Choroid plexus epithelial cell (primary cell): ENCODE results near the gene SURF6.
"Not testable (repeated sequence)": the region's sequence is repeated elsewhere in the genome, so short reads cannot be mapped to it uniquely, and the experiment has no call there.

Source experiments
- DNase-seq: peaks from one replicate; pipeline ENCODE4 v3.0.0-alpha.2; 2010; ENCODE audit warnings: low read depth
- H3K4me3 ChIP-seq: 2 replicates; pipeline ENCODE4 v1.5.1; 2011; ENCODE audit warnings: low read depth, mild to moderate bottlenecking, control low read depth, low read length, moderate library complexity
- CTCF ChIP-seq: conservative IDR thresholded peaks from 2 replicates; pipeline ENCODE4 v1.5.1; 2011; ENCODE audit warnings: low read depth, mild to moderate bottlenecking, control low read depth, inconsistent platforms, low read length, moderate library complexity

The SURF6 gene

GRCh38 chr9:133323991-133324703 is 11.8 kb downstream of the SURF6 start:
- TF ChIP-seq CTCF, result no peak
- DNase-seq, result no peak
- H3K4me3 ChIP-seq, result no peak overlapping the region

GRCh38 chr9:133323211-133323610 is 12.8 kb downstream of the SURF6 start:
- H3K4me3 ChIP-seq, result no peak overlapping the region
- TF ChIP-seq CTCF, result no peak
- DNase-seq, result no peak

- no peak for DNase-seq
- H3K4me3 ChIP-seq, result no peak overlapping the region
- no peak for TF ChIP-seq CTCF
Measured at GRCh38 chr9:133322701-133323100, 13.3 kb downstream of the SURF6 start.

GRCh38 chr9:133321411-133321935 is 14.5 kb downstream of the SURF6 start:
- H3K4me3 ChIP-seq, result no peak overlapping the region
- DNase-seq, result no peak
- TF ChIP-seq CTCF, result no peak

- no peak for DNase-seq
- no peak for TF ChIP-seq CTCF
- H3K4me3 ChIP-seq, result no peak overlapping the region
Measured at GRCh38 chr9:133320421-133320881, 15.5 kb downstream of the SURF6 start.

- not testable (repeated sequence) for DNase-seq, H3K4me3 ChIP-seq
Measured at GRCh38 chr9:133317551-133317950, 18.4 kb downstream of the SURF6 start.

GRCh38 chr9:133315997-133316396 is 20.0 kb downstream of the SURF6 start:
- no peak for DNase-seq
- no peak overlapping the region for H3K4me3 ChIP-seq
- TF ChIP-seq CTCF, result no peak
